ENCODE results near the gene CDC5L. TPM values are rescaled to one million over a fixed set of nuclear protein-coding genes. Genes with fewer than 3 reads are reported as not detected.

CDC5L gene
- total RNA-seq, 1 donor from 2014 or later = 16.5 TPM

Small RNAs within 50 kb of the gene (microRNA-seq; reads per million reads assigned to microRNA genes)
- gene MIR4642 = not detected

Other genes with a start within 250 kb of the CDC5L start
- gene CAPN11, start 228.9 kb upstream of the CDC5L start, total RNA-seq = 0.43 TPM
- 0.56 TPM for gene MYMX, start 170.8 kb upstream of the CDC5L start, total RNA-seq
- 181 TPM for gene SLC29A1, start 164.1 kb upstream of the CDC5L start, total RNA-seq
- 853 TPM for gene HSP90AB1, start 140.6 kb upstream of the CDC5L start, total RNA-seq
- 19.4 TPM for gene SLC35B2, start 130.2 kb upstream of the CDC5L start, total RNA-seq
- 3.7 TPM for gene NFKBIE, start 122.2 kb upstream of the CDC5L start, total RNA-seq
- not detected for gene TMEM151B, start 117.3 kb upstream of the CDC5L start, total RNA-seq
- 10.7 TPM for gene AARS2, start 74.4 kb upstream of the CDC5L start, total RNA-seq
- gene SPATS1, start 45.1 kb upstream of the CDC5L start, total RNA-seq = not detected

Data from Right ventricle myocardium superior (tissue), 1 donor.